ENCODE measurements around the gene UHRF2. TPM values are rescaled to one million over a fixed set of nuclear protein-coding genes. Genes with fewer than 3 reads are reported as not detected.

UHRF2 gene
- total and polyA plus RNA-seq, 2 of the 13 experiments (the other 11 are each of a cell fraction or from before 2014, with no cell fraction given): 42.1 to 44.2 TPM

GRCh38 chr9:6384732-6385131, 28.3 kb upstream of the UHRF2 start:
- intact Hi-C loops (cut with micrococcal nuclease; ENCODE audit: unreplicated experiment): no loop called here

More at GRCh38 chr9:6384732-6385131, 28.3 kb upstream of the UHRF2 start:
- ChIA-PET POLR2A (no interaction called here), CTCF (ENCODE audit: low intra/inter-chr PET ratio, low total read pairs) (no interaction called here)
- Histone ChIP-seq H3K27me3 (ENCODE audit: control insufficient read depth in 1 of 2, insufficient read depth in 2 of 2, low read length in 2 of 2) (no peaks in the 10 kb centered on the region), H3K9me3 (ENCODE audit: low read length) (no peaks in the 10 kb centered on the region), H3K4me2 (ENCODE audit: low read depth, low read length) (no peak overlapping the region), H3K79me2 (ENCODE audit: insufficient read depth, low read length) (no peaks in the 10 kb centered on the region), H3K9ac (ENCODE audit: insufficient read depth, low read depth, low read length) (no peak overlapping the region), H4K20me1 (ENCODE audit: insufficient read depth, low read length) (no peaks in the 10 kb centered on the region), H3K27ac (ENCODE audit: extremely low read length, insufficient read depth, low read length) (no peak overlapping the region), H2AFZ (ENCODE audit: low read length) (no peak overlapping the region), H3K4me3 (replicated peaks in 1 of 3; ENCODE audit: insufficient read depth in 1 of 3, low read depth in 2 of 3, low read length in 3 of 3) (no peak overlapping the region), H3K36me3 (replicated peaks in 1 of 2; ENCODE audit: control insufficient read depth in 1 of 2, insufficient read depth in 2 of 2, low read length in 2 of 2) (no peaks in the 10 kb centered on the region), H3K4me1 (ENCODE audit: insufficient read depth, low read length) (no peaks in the 10 kb centered on the region)
- FAIRE-seq (no peak), ATAC-seq (no peak), DNase-seq (ENCODE audit: low spot score) (no peak)
- no TSS peak for BruUV-seq (replicated peaks)
- in situ Hi-C loops (cut with HindIII; ENCODE audit: extremely low pct_ligation_motif_present, low pct_unique_long_range_greater_than_20kb): no loop called here
- TF ChIP-seq HBP1 (CRISPR knock-in tag; IDR thresholded peaks at IDR 0.05; ENCODE audit: low read depth): no peak
- no peak for TF ChIP-seq ZNF232 (CRISPR knock-in tag; IDR thresholded peaks at IDR 0.05; ENCODE audit: borderline replicate concordance)
- TF ChIP-seq ZNF136 (CRISPR knock-in tag; IDR thresholded peaks at IDR 0.05; ENCODE audit: low read depth): no peak
- TF ChIP-seq THAP7 (CRISPR knock-in tag; IDR thresholded peaks at IDR 0.05): no peak
- TF ChIP-seq ZZZ3 (CRISPR knock-in tag; IDR thresholded peaks at IDR 0.05; ENCODE audit: borderline replicate concordance): no peak
- TF ChIP-seq ZNF138 (CRISPR knock-in tag; IDR thresholded peaks at IDR 0.05; ENCODE audit: low read depth): no peak
- TF ChIP-seq TSC22D2 (CRISPR knock-in tag; IDR thresholded peaks at IDR 0.05; ENCODE audit: borderline replicate concordance): no peak
- no peak for TF ChIP-seq FOXO1 (CRISPR knock-in tag; IDR thresholded peaks at IDR 0.05)
- TF ChIP-seq KLF9 (CRISPR knock-in tag; IDR thresholded peaks at IDR 0.05; ENCODE audit: low read depth): no peak
- TF ChIP-seq, protein P1, sequence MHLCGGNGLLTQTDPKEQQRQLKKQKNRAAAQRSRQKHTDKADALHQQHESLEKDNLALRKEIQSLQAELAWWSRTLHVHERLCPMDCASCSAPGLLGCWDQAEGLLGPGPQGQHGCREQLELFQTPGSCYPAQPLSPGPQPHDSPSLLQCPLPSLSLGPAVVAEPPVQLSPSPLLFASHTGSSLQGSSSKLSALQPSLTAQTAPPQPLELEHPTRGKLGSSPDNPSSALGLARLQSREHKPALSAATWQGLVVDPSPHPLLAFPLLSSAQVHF (CRISPR knock-in tag; IDR thresholded peaks at IDR 0.05): no peak
- no peak for TF ChIP-seq ZIK1 (CRISPR knock-in tag; IDR thresholded peaks at IDR 0.05; ENCODE audit: borderline replicate concordance, low read depth)
- no peak for TF ChIP-seq SOX5 (CRISPR knock-in tag; IDR thresholded peaks at IDR 0.05; ENCODE audit: borderline replicate concordance)
- TF ChIP-seq EP300 (IDR thresholded peaks at IDR 0.05; ENCODE audit: low read depth in 2 of 2, low read length in 2 of 2): no peak
- TF ChIP-seq EP300 (CRISPR knock-in tag; IDR thresholded peaks at IDR 0.05; ENCODE audit: borderline replicate concordance): no peak
- TF ChIP-seq ZBTB39 (CRISPR knock-in tag; IDR thresholded peaks at IDR 0.05): no peak
- TF ChIP-seq ARNT (IDR thresholded peaks at IDR 0.05): no peak
- TF ChIP-seq, protein P2, sequence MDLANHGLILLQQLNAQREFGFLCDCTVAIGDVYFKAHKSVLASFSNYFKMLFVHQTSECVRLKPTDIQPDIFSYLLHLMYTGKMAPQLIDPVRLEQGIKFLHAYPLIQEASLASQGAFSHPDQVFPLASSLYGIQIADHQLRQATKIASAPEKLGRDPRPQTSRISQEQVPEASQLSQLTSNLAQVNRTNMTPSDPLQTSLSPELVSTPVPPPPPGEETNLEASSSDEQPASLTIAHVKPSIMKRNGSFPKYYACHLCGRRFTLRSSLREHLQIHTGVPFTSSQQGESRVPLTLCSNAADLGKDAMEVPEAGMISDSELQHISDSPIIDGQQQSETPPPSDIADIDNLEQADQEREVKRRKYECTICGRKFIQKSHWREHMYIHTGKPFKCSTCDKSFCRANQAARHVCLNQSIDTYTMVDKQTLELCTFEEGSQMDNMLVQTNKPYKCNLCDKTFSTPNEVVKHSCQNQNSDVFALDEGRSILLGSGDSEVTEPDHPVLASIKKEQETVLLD (CRISPR knock-in tag; IDR thresholded peaks at IDR 0.05; ENCODE audit: low read depth): no peak
- no peak for TF ChIP-seq FOXK2 (IDR thresholded peaks at IDR 0.05)
- no peak for TF ChIP-seq ZNF598 (CRISPR knock-in tag; IDR thresholded peaks at IDR 0.05; ENCODE audit: borderline replicate concordance)
- WGBS (ENCODE audit: low lambda C conversion rate): 0% methylated on average over 2 of the region's 2 CpGs
